Ureter (tissue), 1 donor: Measurements from ENCODE around the gene SMC6. TPM values are rescaled to one million over a fixed set of nuclear protein-coding genes. Genes with fewer than 3 reads are reported as not detected.

ENCODE experiments used
- DNase-seq: peaks from one replicate; pipeline ENCODE4 v3.0.0-alpha.2; 2020; ENCODE audit warnings: low spot score
- total RNA-seq: library from RNA; stranded (reverse); gene quantifications from one replicate; pipeline ENCODE4 v1.2.4, GENCODE V29; 2023
- donor health status: DM: yes; HTN: yes; CAD: no.

SMC6 gene
- total RNA-seq, 1 donor from 2014 or later: 14.1 TPM

- DNase-seq: no peak
Observed at GRCh38 chr2:17765398-17765797, 11.8 kb upstream of the SMC6 start.

GRCh38 chr2:17763641-17764333 is 10.2 kb upstream of the SMC6 start:
- DNase-seq: no peak

DNA sequence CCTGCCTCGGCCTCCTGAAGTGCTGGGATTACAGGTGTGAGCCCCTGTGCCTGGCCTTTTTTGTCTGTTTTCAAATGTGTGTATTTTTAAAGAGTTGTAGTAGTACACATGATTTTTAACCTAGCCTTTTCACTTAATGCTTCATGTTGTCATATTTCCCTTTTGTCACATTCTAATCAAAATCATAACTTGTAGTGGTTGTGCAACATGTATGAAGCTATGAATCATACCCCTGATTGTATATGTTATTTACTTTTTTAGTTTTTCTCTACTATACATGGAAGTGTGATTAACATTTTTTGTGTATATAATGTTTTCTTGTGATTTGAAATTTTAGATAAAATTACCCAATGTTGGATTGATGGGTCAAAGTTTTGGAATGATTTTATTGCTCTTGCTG is 8.8 kb upstream of the SMC6 start:
- DNase-seq: no peak

DNA sequence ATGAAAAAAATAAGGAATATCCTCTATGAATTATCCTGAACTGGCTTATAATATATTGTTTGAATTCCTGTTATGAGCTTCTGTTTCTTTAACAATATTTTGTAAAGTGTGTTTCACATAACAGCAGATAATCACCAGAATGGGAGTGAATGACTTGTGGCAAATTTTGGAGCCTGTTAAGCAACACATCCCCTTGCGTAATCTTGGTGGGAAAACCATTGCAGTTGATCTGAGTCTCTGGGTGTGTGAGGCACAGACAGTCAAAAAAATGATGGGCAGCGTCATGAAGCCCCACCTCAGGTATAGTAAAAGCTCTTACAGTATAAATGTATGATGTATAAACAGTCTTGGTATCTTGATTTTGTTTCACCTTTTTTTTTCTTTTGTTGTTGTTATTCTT is 6.2 kb upstream of the SMC6 start:
- DNase-seq: no peak

DNA sequence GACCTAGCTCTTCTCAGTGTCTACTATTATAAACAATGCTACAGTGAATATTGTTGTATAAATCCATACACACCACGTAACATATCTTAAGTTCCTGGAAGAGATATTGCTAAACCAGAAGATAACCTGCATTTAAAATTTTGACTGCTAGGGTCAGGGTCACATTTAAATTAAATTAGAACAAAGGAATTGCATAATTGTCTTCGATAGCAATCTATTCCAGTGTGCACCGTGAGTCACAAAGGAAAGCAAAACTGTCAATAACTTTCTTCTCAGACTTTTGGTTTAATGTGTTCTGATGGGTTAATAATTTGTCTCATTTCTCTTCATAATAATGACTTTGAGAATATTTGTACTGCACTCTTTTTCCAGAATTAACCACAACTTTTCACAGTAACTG is 4.5 kb upstream of the SMC6 start:
- no peak for DNase-seq

- DNase-seq: no peak
Observed at GRCh38 chr2:17757321-17757720, 3.7 kb upstream of the SMC6 start.

- no peak for DNase-seq
Observed at GRCh38 chr2:17756668-17757067, 3.1 kb upstream of the SMC6 start.

DNA sequence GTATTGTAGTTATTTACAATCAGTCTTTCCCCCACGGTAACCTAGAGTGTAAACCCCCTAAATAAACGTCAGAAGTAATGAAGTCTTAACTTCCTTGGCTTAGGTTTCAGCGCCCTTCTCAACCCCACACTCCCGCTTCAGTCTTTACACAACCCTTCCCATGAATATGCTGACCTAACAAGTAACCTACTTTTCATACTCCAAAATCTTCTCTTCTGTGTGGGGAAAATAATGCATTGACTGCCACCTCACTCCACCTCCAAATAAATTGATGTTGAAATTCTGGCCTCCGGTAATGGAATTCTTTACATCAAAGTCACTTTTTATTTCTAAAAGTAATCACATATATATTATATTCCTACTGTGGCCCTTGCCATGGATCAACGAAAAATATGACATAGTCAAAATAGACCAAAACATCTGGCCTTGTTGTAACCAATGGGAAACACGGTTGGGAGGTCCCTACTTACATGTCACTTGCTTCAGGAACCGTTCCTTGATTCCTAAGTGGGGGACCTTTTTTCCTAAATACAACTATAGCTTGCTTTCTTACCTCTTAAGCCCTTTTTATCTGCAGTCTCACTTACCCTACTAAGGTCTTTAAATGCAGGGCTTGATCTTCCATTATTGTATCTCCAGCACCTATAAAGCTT is 1.3 kb upstream of the SMC6 start:
- no peak for DNase-seq

DNA sequence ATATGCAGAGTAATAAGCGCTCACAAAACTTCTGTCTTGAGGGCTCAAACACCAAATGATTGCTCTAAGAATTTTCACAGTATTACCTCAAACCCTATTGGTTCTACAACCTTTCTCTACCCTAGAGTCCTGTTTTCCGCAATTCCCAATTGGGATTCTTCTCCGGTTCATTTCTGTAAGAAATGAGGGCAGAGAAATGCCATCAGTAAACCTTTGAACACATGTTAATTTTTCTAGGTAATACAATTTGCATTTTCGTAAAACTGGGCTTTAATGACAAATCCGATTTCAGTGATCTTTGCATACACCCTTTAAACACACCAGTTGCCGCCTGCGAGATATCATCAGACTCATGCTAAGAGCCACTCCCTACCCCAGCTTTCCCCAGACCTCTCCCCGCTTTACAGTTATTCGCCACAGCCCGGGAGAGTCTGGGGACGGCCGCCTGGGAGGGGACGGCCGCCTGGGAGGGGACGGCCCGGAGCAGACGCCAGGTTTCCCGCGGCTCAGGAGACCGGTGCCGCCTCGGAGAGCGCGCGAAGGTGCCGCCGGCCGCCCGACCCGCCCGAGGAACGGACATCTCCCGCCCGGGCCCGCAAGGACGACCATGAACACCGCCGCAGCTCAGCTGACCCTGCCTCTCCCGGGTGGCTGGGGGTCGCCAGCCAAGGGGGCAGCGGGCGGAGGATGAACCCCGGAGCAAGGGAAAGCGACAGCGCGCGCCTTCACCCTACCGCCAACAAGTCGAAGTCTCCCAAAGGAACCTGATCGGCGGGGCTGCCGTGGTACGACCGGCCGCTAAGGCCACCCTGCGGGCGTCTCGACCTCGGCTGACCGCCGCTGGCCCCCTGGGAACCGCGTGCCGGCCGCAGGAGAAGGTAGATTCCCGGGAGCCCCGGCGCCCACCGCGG is 463 bp downstream of the SMC6 start:
- DNase-seq: peak; percentile 44

DNA sequence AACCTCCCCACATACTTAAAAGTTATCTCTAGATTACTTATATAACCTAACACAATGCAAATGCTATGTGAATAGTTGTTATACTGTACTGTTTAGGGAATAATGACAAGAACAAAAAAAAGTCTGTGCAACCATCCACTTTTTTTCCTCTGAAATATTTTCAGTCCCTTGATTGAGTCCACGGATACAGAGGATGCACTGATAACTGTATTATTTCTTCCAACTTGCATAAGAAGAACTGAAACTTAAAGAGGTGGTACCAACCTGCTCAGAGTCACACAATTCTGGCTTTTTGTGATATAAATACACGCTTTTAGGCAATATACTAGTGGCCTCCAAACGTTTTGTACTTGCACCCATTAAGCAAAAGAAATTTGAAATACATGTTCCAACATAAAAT is 1.4 kb downstream of the SMC6 start:
- no peak for DNase-seq

GRCh38 chr2:17749753-17750438 is 3.7 kb downstream of the SMC6 start:
- no peak for DNase-seq

- DNase-seq: no peak
Observed at GRCh38 chr2:17748745-17749144, 4.9 kb downstream of the SMC6 start.

DNA sequence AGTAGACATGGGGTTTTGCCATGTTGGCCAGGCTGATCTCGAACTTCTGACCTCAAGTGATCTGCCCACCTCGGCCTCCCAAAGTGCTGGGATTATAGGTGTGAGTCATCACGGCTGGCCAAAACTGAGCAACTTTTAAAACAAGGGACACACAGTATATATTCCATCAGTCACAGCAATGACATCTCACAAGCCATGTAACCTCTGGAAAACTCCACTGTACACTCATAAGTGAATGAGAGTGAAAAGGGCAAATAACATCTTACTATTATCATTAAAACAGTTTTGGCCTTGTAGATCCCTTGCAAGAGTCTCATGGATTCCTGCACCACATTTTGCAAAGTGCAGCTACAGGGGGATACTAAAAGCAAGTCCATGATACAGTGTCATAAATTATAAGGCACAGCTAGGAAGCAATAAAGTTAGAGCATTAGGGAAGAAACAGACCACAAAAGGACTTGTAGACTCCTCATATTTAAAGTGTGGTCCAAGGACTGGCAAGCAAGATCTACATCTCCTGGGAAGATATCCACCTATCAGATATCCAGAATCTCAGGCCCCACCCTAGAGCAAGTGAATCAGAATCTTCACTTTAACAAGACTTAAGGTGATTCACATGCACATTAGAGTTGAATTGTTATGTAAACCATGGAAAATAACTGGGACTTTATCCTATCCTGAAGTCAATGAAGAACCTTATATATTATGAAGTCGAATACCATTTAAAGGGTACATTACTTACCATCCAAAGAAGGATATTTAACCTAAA is 5.7 kb downstream of the SMC6 start:
- DNase-seq: no peak

DNA sequence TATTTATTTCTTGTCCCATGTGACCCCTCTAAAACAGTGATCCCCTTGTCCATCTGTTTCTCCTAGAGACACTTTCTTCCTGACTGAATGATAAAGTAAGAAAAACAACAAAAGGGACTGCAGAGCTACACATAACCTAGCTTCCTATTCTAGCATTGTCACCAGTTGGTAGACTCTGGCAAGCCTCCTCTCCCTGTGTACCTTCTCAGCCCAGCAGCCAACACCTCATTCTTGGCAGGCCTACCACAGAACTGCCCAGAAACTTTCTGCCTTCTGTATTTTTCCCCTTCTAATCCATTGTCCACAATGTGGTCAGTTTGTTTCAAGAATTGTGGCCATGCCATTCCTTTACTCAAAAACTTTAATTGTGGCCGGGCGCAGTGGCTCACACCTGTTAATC is 13.4 kb downstream of the SMC6 start:
- no peak for DNase-seq

DNA sequence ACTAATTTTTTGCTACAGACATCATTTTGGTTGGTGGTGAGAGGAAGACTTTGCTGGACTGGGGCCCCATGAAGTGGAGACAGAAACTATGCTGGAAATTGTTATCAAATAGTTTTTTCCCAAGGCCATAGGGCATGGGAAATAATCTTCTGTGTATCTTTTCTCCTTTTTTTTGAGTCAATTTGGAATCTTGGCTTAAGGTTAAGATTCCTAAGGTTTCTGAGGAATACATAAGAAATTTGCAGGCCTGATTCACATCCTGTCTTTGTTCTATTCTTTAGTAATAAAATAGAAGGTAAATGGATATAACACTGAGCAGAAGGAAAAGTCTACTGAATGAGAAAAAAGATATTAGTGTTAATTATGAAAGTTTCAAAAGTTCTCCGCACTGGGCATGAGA is 16.6 kb downstream of the SMC6 start:
- no peak for DNase-seq

- DNase-seq: no peak
Observed at GRCh38 chr2:17735864-17736263, 17.7 kb downstream of the SMC6 start.

GRCh38 chr2:17733599-17733998 is 20.0 kb downstream of the SMC6 start:
- DNase-seq: no peak

GRCh38 chr2:17729880-17730279 is 23.7 kb downstream of the SMC6 start:
- DNase-seq: no peak

- no peak for DNase-seq
Observed at GRCh38 chr2:17728210-17728609, 25.4 kb downstream of the SMC6 start.

DNA sequence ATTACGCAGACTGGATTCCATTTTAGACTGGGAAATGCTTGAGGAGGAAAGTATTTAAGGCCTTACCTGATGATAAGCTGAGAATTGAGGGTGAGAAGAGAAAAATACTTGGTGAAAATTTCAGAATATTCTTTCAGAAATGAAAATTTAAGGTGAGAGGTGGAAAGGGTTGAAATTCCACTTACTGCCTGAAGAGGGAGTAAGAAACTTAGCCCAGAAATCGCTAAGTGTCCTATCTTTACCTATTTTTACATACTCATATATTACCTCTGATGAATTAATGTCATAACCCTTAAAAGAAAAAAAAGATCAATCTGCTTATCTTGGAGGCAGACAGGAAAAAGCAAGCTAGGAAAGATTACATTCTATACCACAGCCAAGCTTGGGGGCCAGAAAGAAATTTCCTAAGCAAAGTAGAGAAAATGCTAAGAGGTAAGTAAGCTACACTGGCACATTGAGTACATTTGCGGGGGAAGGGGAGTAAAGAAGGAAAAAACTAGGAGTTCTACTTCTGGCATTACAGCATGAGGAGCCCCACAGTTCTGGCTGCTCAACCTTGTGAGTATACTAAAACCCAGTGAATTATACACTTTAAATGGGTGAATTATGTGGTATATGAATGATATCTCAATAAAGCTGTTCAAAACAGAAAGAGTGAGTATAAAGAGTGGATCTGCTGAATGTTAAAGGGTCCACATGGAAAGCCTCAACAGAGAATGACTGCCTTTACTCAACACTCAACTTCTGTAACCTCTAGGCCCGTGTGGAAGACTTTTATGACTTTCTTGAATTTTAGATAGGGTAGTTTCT is 33.8 kb downstream of the SMC6 start:
- DNase-seq: no peak

- no peak for DNase-seq
Observed at GRCh38 chr2:17718689-17719088, 34.9 kb downstream of the SMC6 start.
